GM18502 (cell line): ENCODE results near the gene DDX25.
A peak's percentile ranks its signal among the peaks of the same experiment; 100 is the strongest.
"Not testable (repeated sequence)": the region's sequence is repeated elsewhere in the genome, so short reads cannot be mapped to it uniquely, and the experiment has no call there.

Experiments
- ATAC-seq: cut with Tn5 transposase; IDR thresholded peaks from one replicate; pipeline ENCODE4 v1.9.1; 2021; ENCODE audit warnings: mild to moderate bottlenecking; ENCODE audit not compliant: unreplicated experiment, poor library complexity

The DDX25 gene

GRCh38 chr11:125903711-125904659 lies at the start of gene DDX25:
Gene DDX25 (plus strand): TSS chr11:125904508. CDS start chr11:125904518, 10 bp downstream.
- ATAC-seq = no peak

- ATAC-seq = not testable (repeated sequence)
Measured at GRCh38 chr11:125857670-125858069, 46.6 kb upstream of the DDX25 start.

- ATAC-seq = not testable (repeated sequence)
Measured at GRCh38 chr11:125862786-125863185, 41.5 kb upstream of the DDX25 start.

- not testable (repeated sequence) for ATAC-seq
Measured at GRCh38 chr11:125865354-125865753, 39.0 kb upstream of the DDX25 start.

- no peak for ATAC-seq
Measured at GRCh38 chr11:125869521-125869920, 34.8 kb upstream of the DDX25 start.

GRCh38 chr11:125871391-125872137 lies 32.7 kb upstream of the DDX25 start:
- no peak for ATAC-seq

GRCh38 chr11:125872138-125872491 lies 32.2 kb upstream of the DDX25 start:
- ATAC-seq = no peak

GRCh38 chr11:125873881-125874555 lies 30.3 kb upstream of the DDX25 start:
- no peak for ATAC-seq

GRCh38 chr11:125874556-125875124 lies 29.7 kb upstream of the DDX25 start:
- peak; percentile 85 for ATAC-seq

GRCh38 chr11:125881291-125881690 lies 23.0 kb upstream of the DDX25 start:
- ATAC-seq = no peak

GRCh38 chr11:125883375-125883774 lies 20.9 kb upstream of the DDX25 start:
- ATAC-seq = no peak

GRCh38 chr11:125886997-125887372 lies 17.3 kb upstream of the DDX25 start:
- ATAC-seq = peak; percentile 28

- ATAC-seq = peak; percentile 89
Measured at GRCh38 chr11:125887373-125888324, 16.7 kb upstream of the DDX25 start, which contains the start of gene HYLS1. Gene HYLS1 (plus strand): TSS chr11:125887668. CDS start chr11:125899369, 11,701 bp downstream.

GRCh38 chr11:125890447-125891100 lies 13.7 kb upstream of the DDX25 start:
- no peak for ATAC-seq

- ATAC-seq = no peak
Measured at GRCh38 chr11:125892071-125892470, 12.2 kb upstream of the DDX25 start.

GRCh38 chr11:125892994-125893393 lies 11.3 kb upstream of the DDX25 start:
- ATAC-seq = no peak

- no peak for ATAC-seq
Measured at GRCh38 chr11:125901872-125902271, 2.4 kb upstream of the DDX25 start.

- ATAC-seq = no peak
Measured at GRCh38 chr11:125902277-125902926, 1.9 kb upstream of the DDX25 start.
